K562 (cell line): Measurements from ENCODE around the gene TMEM147.

Experiments
- CREB1 ChIP-seq, 2 experiments: sonication (generic) in 1 of 2; formaldehyde crosslinking in 1 of 2; IDR thresholded peaks; 2 replicates each; pipeline versions ENCODE4 v1.6.1 to v1.8.0; 2012 to 2022; ENCODE audit warnings: inconsistent platforms in 1 of 2, mild to moderate bottlenecking in 1 of 2, missing genetic modification reagents in 1 of 2, moderate library complexity in 1 of 2
- GATA2 ChIP-seq: sonication (generic); formaldehyde crosslinking; IDR thresholded peaks from 2 replicates; pipeline ENCODE4 v1.4.0; 2020; ENCODE audit warnings: mild to moderate bottlenecking, missing genetic modification reagents

DNA sequence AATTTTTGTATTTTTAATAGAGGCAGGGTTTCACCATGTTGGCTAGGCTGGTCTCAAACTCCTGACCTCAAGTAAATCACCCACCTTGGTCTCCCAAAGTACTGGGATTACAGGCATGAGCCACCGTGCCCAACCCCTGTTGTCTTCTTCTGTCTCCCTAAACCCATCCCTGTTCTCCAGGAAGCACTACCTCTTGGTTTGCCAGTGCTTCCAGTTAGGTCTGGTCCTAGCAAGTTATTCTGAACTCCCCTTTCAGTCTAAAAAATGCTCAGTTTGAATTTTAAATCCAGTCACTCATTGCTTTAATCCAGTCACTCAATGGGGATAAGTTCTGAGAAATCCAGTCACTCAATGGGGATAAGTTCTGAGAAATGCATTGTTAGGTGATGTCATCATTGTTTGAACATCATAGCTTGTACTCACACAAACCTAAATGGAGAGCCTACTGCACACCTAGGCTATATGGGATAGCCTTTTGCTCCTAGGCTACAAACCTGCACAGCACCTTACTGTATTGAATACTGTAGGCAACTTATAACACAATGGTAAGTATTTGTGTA, 26.1 kb downstream of the TMEM147 start:
- TF ChIP-seq GATA2 (CRISPR knock-in tag) (no peak), CREB1 (IDR thresholded peaks at IDR 0.05) (no peak), CREB1 (CRISPR knock-in tag; IDR thresholded peaks at IDR 0.05) (no peak)
